ENCODE measurements around the gene BMAL1. TPM values are rescaled to one million over a fixed set of nuclear protein-coding genes. Genes with fewer than 3 reads are reported as not detected.

Gene BMAL1
- total RNA-seq, 5 donors from 2014 or later (not counting 1 experiment from before 2014, with no cell fraction given), result 67.9 to 99.2 (median 72.1) TPM

- Mint-ChIP-seq H3K9me3 (no peaks in the 10 kb centered on the region), H3K27me3 (no peaks in the 10 kb centered on the region), H3K4me3 (peak overlapping the region in 2 of 3 donors; percentile 24 to 26), H3K4me1 (peaks cover 70 to 90% (median 83%) of the 10 kb centered on the region in 3 donors), H3K27ac (peak overlapping the region; percentile 9 to 12), H3K36me3 (peaks cover 18% of the 10 kb centered on the region)
- H3K4me1 ChIP-seq (ENCODE audit: control insufficient read depth in 1 of 2, extremely low read depth in 1 of 2, insufficient read depth in 2 of 2, low read length in 2 of 2), result peaks cover 0 to 52% of the 10 kb centered on the region in 2 experiments
- H3K27me3 ChIP-seq (replicated peaks in 1 of 2; ENCODE audit: control insufficient read depth in 2 of 2, extremely low read depth in 1 of 2, insufficient read depth in 2 of 2, low read length in 1 of 2), result no peaks in the 10 kb centered on the region
- no peaks in the 10 kb centered on the region for H3K9me3 ChIP-seq
- WGBS (ENCODE audit: insufficient coverage), result no CpG with 5 or more reads among the region's 2 CpGs
- POLR2A ChIA-PET, result interaction anchor here (0.5 to 0.7 kb wide), 4 partner anchors 349 to 1097 kb away, joined by 5 to 12 read pairs (median 8); no protein-coding TSS in a partner anchor
- ATAC-seq (replicated peaks in 1 of 4), result peak in 1 of 4 experiments; percentile 57
- CTCF ChIA-PET, result interaction anchor here (0.6 to 0.9 kb wide), 6 partner anchors 14 to 858 kb away, joined by 3 to 7 read pairs (median 5); no protein-coding TSS in a partner anchor
- DNase-seq, result no peak
- H3K36me3 ChIP-seq (ENCODE audit: control insufficient read depth in 2 of 2, extremely low read depth in 1 of 2, insufficient read depth in 1 of 2, low read length in 1 of 2), result peaks cover 0 to 9% of the 10 kb centered on the region in 2 donors
- peak overlapping the region; percentile 12 for H3K27ac ChIP-seq (ENCODE audit: low read length)
- no peak overlapping the region for H3K4me3 ChIP-seq (ENCODE audit: control insufficient read depth in 1 of 2, extremely low read depth in 1 of 2, low read length in 1 of 2)
Measured at GRCh38 chr11:13318498-13319295, 41.1 kb downstream of the BMAL1 start.

GRCh38 chr11:13320688-13321087 lies 43.1 kb downstream of the BMAL1 start:
- ChIA-PET CTCF (interaction anchor here (0.7 to 1.0 kb wide), 2 partner anchors 58 to 298 kb away, joined by 3 read pairs; no protein-coding TSS in a partner anchor), POLR2A (interaction anchor here in 1 of 2 donors (0.6 kb wide), 1 partner anchor 702 kb away, joined by 3 read pairs; no protein-coding TSS in a partner anchor)
- Histone ChIP-seq H3K9me3 (no peaks in the 10 kb centered on the region), H3K4me1 (ENCODE audit: control insufficient read depth in 1 of 2, extremely low read depth in 1 of 2, insufficient read depth in 2 of 2, low read length in 2 of 2) (peaks cover 0 to 41% of the 10 kb centered on the region in 2 experiments), H3K27ac (ENCODE audit: low read length) (no peak overlapping the region), H3K36me3 (ENCODE audit: control insufficient read depth in 2 of 2, extremely low read depth in 1 of 2, insufficient read depth in 1 of 2, low read length in 1 of 2) (peaks cover 5 to 8% of the 10 kb centered on the region in 2 donors), H3K4me3 (ENCODE audit: control insufficient read depth in 1 of 2, extremely low read depth in 1 of 2, low read length in 1 of 2) (no peak overlapping the region), H3K27me3 (replicated peaks in 1 of 2; ENCODE audit: control insufficient read depth in 2 of 2, extremely low read depth in 1 of 2, insufficient read depth in 2 of 2, low read length in 1 of 2) (no peaks in the 10 kb centered on the region)
- DNase-seq, result no peak
- no peaks in the 10 kb centered on the region for H3K9me3 Mint-ChIP-seq
- peaks cover 60 to 81% (median 76%) of the 10 kb centered on the region in 3 donors for H3K4me1 Mint-ChIP-seq
- no peaks in the 10 kb centered on the region for H3K27me3 Mint-ChIP-seq
- H3K4me3 Mint-ChIP-seq, result no peak overlapping the region
- 100% methylated on average over 1 of the region's 3 CpGs for WGBS (ENCODE audit: insufficient coverage)
- no peak for ATAC-seq (replicated peaks in 1 of 4)
- H3K36me3 Mint-ChIP-seq, result peaks cover 21% of the 10 kb centered on the region
- H3K27ac Mint-ChIP-seq, result peak overlapping the region in 1 of 2 donors; percentile 12

GRCh38 chr11:13321431-13321830 lies 43.8 kb downstream of the BMAL1 start:
- ChIA-PET CTCF (no interaction called here), POLR2A (no interaction called here)
- Mint-ChIP-seq H3K9me3 (no peaks in the 10 kb centered on the region), H3K36me3 (peaks cover 23% of the 10 kb centered on the region), H3K4me3 (no peak overlapping the region), H3K4me1 (peaks cover 52 to 76% (median 72%) of the 10 kb centered on the region in 3 donors), H3K27me3 (no peaks in the 10 kb centered on the region), H3K27ac (peak overlapping the region; percentile 12 to 65)
- no peak overlapping the region for H3K4me3 ChIP-seq (ENCODE audit: control insufficient read depth in 1 of 2, extremely low read depth in 1 of 2, low read length in 1 of 2)
- no peak overlapping the region for H3K27ac ChIP-seq (ENCODE audit: low read length)
- H3K27me3 ChIP-seq (replicated peaks in 1 of 2; ENCODE audit: control insufficient read depth in 2 of 2, extremely low read depth in 1 of 2, insufficient read depth in 2 of 2, low read length in 1 of 2), result no peaks in the 10 kb centered on the region
- H3K9me3 ChIP-seq, result no peaks in the 10 kb centered on the region
- no CpG with 5 or more reads among the region's 2 CpGs for WGBS (ENCODE audit: insufficient coverage)
- peaks cover 5 to 8% of the 10 kb centered on the region in 2 donors for H3K36me3 ChIP-seq (ENCODE audit: control insufficient read depth in 2 of 2, extremely low read depth in 1 of 2, insufficient read depth in 1 of 2, low read length in 1 of 2)
- H3K4me1 ChIP-seq (ENCODE audit: control insufficient read depth in 1 of 2, extremely low read depth in 1 of 2, insufficient read depth in 2 of 2, low read length in 2 of 2), result peaks cover 0 to 36% of the 10 kb centered on the region in 2 experiments
- ATAC-seq (replicated peaks in 1 of 4) (no peak), DNase-seq (no peak)

- peaks cover 40% of the 10 kb centered on the region for H3K36me3 Mint-ChIP-seq
- H3K27me3 ChIP-seq (replicated peaks in 1 of 2; ENCODE audit: control insufficient read depth in 2 of 2, extremely low read depth in 1 of 2, insufficient read depth in 2 of 2, low read length in 1 of 2), result no peaks in the 10 kb centered on the region
- H3K27ac ChIP-seq (ENCODE audit: low read length), result no peak overlapping the region
- no peaks in the 10 kb centered on the region for H3K9me3 ChIP-seq
- no peak overlapping the region for H3K27ac Mint-ChIP-seq
- peaks cover 33 to 67% (median 65%) of the 10 kb centered on the region in 3 donors for H3K4me1 Mint-ChIP-seq
- DNase-seq (no peak), ATAC-seq (replicated peaks in 1 of 4) (no peak)
- H3K4me1 ChIP-seq (ENCODE audit: control insufficient read depth in 1 of 2, extremely low read depth in 1 of 2, insufficient read depth in 2 of 2, low read length in 2 of 2), result peaks cover 0 to 23% of the 10 kb centered on the region in 2 experiments
- H3K27me3 Mint-ChIP-seq, result no peaks in the 10 kb centered on the region
- WGBS (ENCODE audit: insufficient coverage), result 92% methylated on average over 6 of the region's 8 CpGs
- H3K36me3 ChIP-seq (ENCODE audit: control insufficient read depth in 2 of 2, extremely low read depth in 1 of 2, insufficient read depth in 1 of 2, low read length in 1 of 2), result peaks cover 7 to 18% of the 10 kb centered on the region in 2 donors
- H3K9me3 Mint-ChIP-seq, result no peaks in the 10 kb centered on the region
- ChIA-PET CTCF (no interaction called here), POLR2A (no interaction called here)
- no peak overlapping the region for H3K4me3 Mint-ChIP-seq
- H3K4me3 ChIP-seq (ENCODE audit: control insufficient read depth in 1 of 2, extremely low read depth in 1 of 2, low read length in 1 of 2), result no peak overlapping the region
Measured at GRCh38 chr11:13324141-13324540, 46.6 kb downstream of the BMAL1 start.

GRCh38 chr11:13324709-13325108 lies 47.1 kb downstream of the BMAL1 start:
- H3K36me3 Mint-ChIP-seq, result peaks cover 44% of the 10 kb centered on the region
- peak overlapping the region in 1 of 2 donors; percentile 7 for H3K27ac Mint-ChIP-seq
- POLR2A ChIA-PET, result no interaction called here

GRCh38 chr11:13327421-13327820 lies 49.8 kb downstream of the BMAL1 start:
- WGBS (ENCODE audit: insufficient coverage), result 94% methylated on average over 2 of the region's 4 CpGs
- ChIA-PET POLR2A (no interaction called here), CTCF (no interaction called here)
- no peak overlapping the region for H3K27ac Mint-ChIP-seq
- DNase-seq (no peak), ATAC-seq (replicated peaks in 1 of 4) (no peak)
- H3K9me3 ChIP-seq, result no peaks in the 10 kb centered on the region
- peaks cover 37% of the 10 kb centered on the region for H3K36me3 Mint-ChIP-seq
- H3K36me3 ChIP-seq (ENCODE audit: control insufficient read depth in 2 of 2, extremely low read depth in 1 of 2, insufficient read depth in 1 of 2, low read length in 1 of 2), result peaks cover 8 to 24% of the 10 kb centered on the region in 2 donors
- H3K4me3 Mint-ChIP-seq, result no peak overlapping the region
- peaks cover 0 to 32% of the 10 kb centered on the region in 2 experiments for H3K4me1 ChIP-seq (ENCODE audit: control insufficient read depth in 1 of 2, extremely low read depth in 1 of 2, insufficient read depth in 2 of 2, low read length in 2 of 2)
- no peak overlapping the region for H3K27ac ChIP-seq (ENCODE audit: low read length)
- H3K27me3 Mint-ChIP-seq, result no peaks in the 10 kb centered on the region
- H3K4me1 Mint-ChIP-seq, result peaks cover 46 to 69% (median 68%) of the 10 kb centered on the region in 3 donors
- no peaks in the 10 kb centered on the region for H3K9me3 Mint-ChIP-seq
- H3K4me3 ChIP-seq (ENCODE audit: control insufficient read depth in 1 of 2, extremely low read depth in 1 of 2, low read length in 1 of 2), result no peak overlapping the region
- no peaks in the 10 kb centered on the region for H3K27me3 ChIP-seq (replicated peaks in 1 of 2; ENCODE audit: control insufficient read depth in 2 of 2, extremely low read depth in 1 of 2, insufficient read depth in 2 of 2, low read length in 1 of 2)

More at GRCh38 chr11:13324709-13325108, 47.1 kb downstream of the BMAL1 start:
- CTCF ChIA-PET, result no interaction called here
- peaks cover 0 to 27% of the 10 kb centered on the region in 2 experiments for H3K4me1 ChIP-seq (ENCODE audit: control insufficient read depth in 1 of 2, extremely low read depth in 1 of 2, insufficient read depth in 2 of 2, low read length in 2 of 2)
- no peaks in the 10 kb centered on the region for H3K27me3 Mint-ChIP-seq
- no peaks in the 10 kb centered on the region for H3K9me3 Mint-ChIP-seq
- ATAC-seq (replicated peaks in 1 of 4) (no peak), DNase-seq (no peak)
- H3K4me1 Mint-ChIP-seq, result peaks cover 37 to 70% (median 68%) of the 10 kb centered on the region in 3 donors
- no peaks in the 10 kb centered on the region for H3K27me3 ChIP-seq (replicated peaks in 1 of 2; ENCODE audit: control insufficient read depth in 2 of 2, extremely low read depth in 1 of 2, insufficient read depth in 2 of 2, low read length in 1 of 2)
- H3K9me3 ChIP-seq, result no peaks in the 10 kb centered on the region
- 68% methylated on average over 4 of the region's 5 CpGs for WGBS (ENCODE audit: insufficient coverage)
- peaks cover 8 to 23% of the 10 kb centered on the region in 2 donors for H3K36me3 ChIP-seq (ENCODE audit: control insufficient read depth in 2 of 2, extremely low read depth in 1 of 2, insufficient read depth in 1 of 2, low read length in 1 of 2)
- no peak overlapping the region for H3K27ac ChIP-seq (ENCODE audit: low read length)
- no peak overlapping the region for H3K4me3 ChIP-seq (ENCODE audit: control insufficient read depth in 1 of 2, extremely low read depth in 1 of 2, low read length in 1 of 2)
- H3K4me3 Mint-ChIP-seq, result no peak overlapping the region
